ENCODE measurements around the gene MIPEP. TPM values are rescaled to one million over a fixed set of nuclear protein-coding genes. Genes with fewer than 3 reads are reported as not detected.

MIPEP gene
- total and polyA plus RNA-seq, 2 donors (not counting 1 experiment from before 2014, with no cell fraction given) = 90.0 to 92.5 TPM

- DNase-seq (ENCODE audit: low read depth in 2 of 2) = no peak
- H3K9me3 ChIP-seq (ENCODE audit: control insufficient read depth, insufficient read depth, low read depth, low read length) = no peaks in the 10 kb centered on the region
- H3K27me3 ChIP-seq (ENCODE audit: control insufficient read depth, insufficient read depth, low read length) = no peaks in the 10 kb centered on the region
- H3K9ac ChIP-seq (ENCODE audit: insufficient read depth, low read length) = no peak overlapping the region
- TF ChIP-seq CTCF (conservative IDR thresholded peaks at IDR 0.05 in 1 of 2, IDR thresholded peaks at IDR 0.05 in 1 of 2; ENCODE audit: low read depth in 1 of 2, low read length in 2 of 2) = no peak
- no peak for TF ChIP-seq EZH2 (IDR thresholded peaks at IDR 0.05; ENCODE audit: low read length, missing control alignments)
- no peaks in the 10 kb centered on the region for H3K79me2 ChIP-seq (ENCODE audit: control insufficient read depth, insufficient read depth, low read length)
- no peak overlapping the region for H2AFZ ChIP-seq (ENCODE audit: low read length)
- H3K4me1 ChIP-seq (ENCODE audit: control insufficient read depth, extremely low read depth, insufficient read depth, low read length) = no peaks in the 10 kb centered on the region
- no peak overlapping the region for H3K4me2 ChIP-seq (ENCODE audit: extremely low read depth, insufficient read depth, low read length)
- no peaks in the 10 kb centered on the region for H4K20me1 ChIP-seq (ENCODE audit: control insufficient read depth, extremely low read depth, insufficient read depth, low read length)
- no peak overlapping the region for H3K4me3 ChIP-seq (replicated peaks in 1 of 4; ENCODE audit: control extremely low read depth in 1 of 4, insufficient read depth in 1 of 4, low read depth in 3 of 4, low read length in 4 of 4)
- no peak overlapping the region for H3K27ac ChIP-seq (ENCODE audit: insufficient read depth, low read length)
- H3K36me3 ChIP-seq (ENCODE audit: control insufficient read depth, insufficient read depth, low read length) = peaks cover 4% of the 10 kb centered on the region
These were observed 36.8 kb downstream of the MIPEP start for GRCh38 chr13:23852351-23852750.

- Histone ChIP-seq H3K36me3 (ENCODE audit: control insufficient read depth, insufficient read depth, low read length) (peaks cover 4% of the 10 kb centered on the region), H3K4me3 (replicated peaks in 1 of 4; ENCODE audit: control extremely low read depth in 1 of 4, insufficient read depth in 1 of 4, low read depth in 3 of 4, low read length in 4 of 4) (no peak overlapping the region), H3K27me3 (ENCODE audit: control insufficient read depth, insufficient read depth, low read length) (no peaks in the 10 kb centered on the region), H4K20me1 (ENCODE audit: control insufficient read depth, extremely low read depth, insufficient read depth, low read length) (no peaks in the 10 kb centered on the region), H3K4me1 (ENCODE audit: control insufficient read depth, extremely low read depth, insufficient read depth, low read length) (no peaks in the 10 kb centered on the region), H3K27ac (ENCODE audit: insufficient read depth, low read length) (no peak overlapping the region), H3K79me2 (ENCODE audit: control insufficient read depth, insufficient read depth, low read length) (no peaks in the 10 kb centered on the region), H3K9me3 (ENCODE audit: control insufficient read depth, insufficient read depth, low read depth, low read length) (no peaks in the 10 kb centered on the region), H3K4me2 (ENCODE audit: extremely low read depth, insufficient read depth, low read length) (no peak overlapping the region), H2AFZ (ENCODE audit: low read length) (no peak overlapping the region), H3K9ac (ENCODE audit: insufficient read depth, low read length) (no peak overlapping the region)
- peak; percentile 42 to 53 for DNase-seq (ENCODE audit: low read depth in 2 of 2)
- TF ChIP-seq CTCF (conservative IDR thresholded peaks at IDR 0.05 in 1 of 2, IDR thresholded peaks at IDR 0.05 in 1 of 2; ENCODE audit: low read depth in 1 of 2, low read length in 2 of 2) (no peak), EZH2 (IDR thresholded peaks at IDR 0.05; ENCODE audit: low read length, missing control alignments) (no peak)
These were observed 38.1 kb downstream of the MIPEP start for GRCh38 chr13:23851106-23851505.

GRCh38 chr13:23850134-23850533, 39.1 kb downstream of the MIPEP start:
- no peak overlapping the region for H2AFZ ChIP-seq (ENCODE audit: low read length)
- H4K20me1 ChIP-seq (ENCODE audit: control insufficient read depth, extremely low read depth, insufficient read depth, low read length) = no peaks in the 10 kb centered on the region
- DNase-seq (ENCODE audit: low read depth in 2 of 2) = no peak
- H3K9ac ChIP-seq (ENCODE audit: insufficient read depth, low read length) = no peak overlapping the region
- H3K36me3 ChIP-seq (ENCODE audit: control insufficient read depth, insufficient read depth, low read length) = peaks cover 4% of the 10 kb centered on the region
- no peak overlapping the region for H3K4me3 ChIP-seq (replicated peaks in 1 of 4; ENCODE audit: control extremely low read depth in 1 of 4, insufficient read depth in 1 of 4, low read depth in 3 of 4, low read length in 4 of 4)
- no peak overlapping the region for H3K27ac ChIP-seq (ENCODE audit: insufficient read depth, low read length)
- no peaks in the 10 kb centered on the region for H3K27me3 ChIP-seq (ENCODE audit: control insufficient read depth, insufficient read depth, low read length)
- no peaks in the 10 kb centered on the region for H3K9me3 ChIP-seq (ENCODE audit: control insufficient read depth, insufficient read depth, low read depth, low read length)
- H3K4me2 ChIP-seq (ENCODE audit: extremely low read depth, insufficient read depth, low read length) = no peak overlapping the region
- no peaks in the 10 kb centered on the region for H3K4me1 ChIP-seq (ENCODE audit: control insufficient read depth, extremely low read depth, insufficient read depth, low read length)
- TF ChIP-seq EZH2 (IDR thresholded peaks at IDR 0.05; ENCODE audit: low read length, missing control alignments) (no peak), CTCF (conservative IDR thresholded peaks at IDR 0.05 in 1 of 2, IDR thresholded peaks at IDR 0.05 in 1 of 2; ENCODE audit: low read depth in 1 of 2, low read length in 2 of 2) (no peak)
- H3K79me2 ChIP-seq (ENCODE audit: control insufficient read depth, insufficient read depth, low read length) = no peaks in the 10 kb centered on the region
